HepG2 (cell line): ENCODE results near the gene HYAL1. TPM values are rescaled to one million over a fixed set of nuclear protein-coding genes. Genes with fewer than 3 reads are reported as not detected.
A peak's percentile ranks its signal among the peaks of the same experiment; 100 is the strongest.

ENCODE experiments used
- HDAC6 ChIP-seq: fragments of 200-600 bp; sonication (generic); IDR thresholded peaks from 2 replicates; pipeline ENCODE4 v1.7.0; 2017; ENCODE audit warnings: mild to moderate bottlenecking, antibody characterized with exemption, low read length, low read depth
- HOXA7 ChIP-seq: sonication (generic); formaldehyde crosslinking; IDR thresholded peaks from 2 replicates; pipeline ENCODE4 v1.8.1; 2022; ENCODE audit warnings: mild to moderate bottlenecking, missing genetic modification reagents, moderate library complexity
- KLF6 ChIP-seq: IDR thresholded peaks from 2 replicates; pipeline ENCODE4 v1.8.0; 2016; ENCODE audit warnings: missing biosample characterization, missing genetic modification reagents
- MTERF4 ChIP-seq: sonication (generic); formaldehyde crosslinking; IDR thresholded peaks from 2 replicates; pipeline ENCODE4 v1.8.0; 2023; ENCODE audit warnings: mild to moderate bottlenecking, missing genetic modification reagents
- NR1H2 ChIP-seq: sonication (generic); formaldehyde crosslinking; IDR thresholded peaks from 2 replicates; pipeline ENCODE4 v1.8.1; 2022; ENCODE audit warnings: low read depth, missing genetic modification reagents, borderline replicate concordance
- PAF1 ChIP-seq: IDR thresholded peaks from 2 replicates; pipeline ENCODE4 v1.6.1; 2016; ENCODE audit warnings: missing genetic modification reagents, missing compliant biosample characterization
- POLR2G ChIP-seq: fragments of 200-400 bp; formaldehyde crosslinking; IDR thresholded peaks from 2 replicates; pipeline ENCODE4 v1.6.1; 2018; ENCODE audit warnings: mild to moderate bottlenecking, low read depth, low read length, moderate library complexity
- PPARG ChIP-seq: conservative IDR thresholded peaks from 2 replicates; pipeline ENCODE4 v1.6.1; 2016; ENCODE audit warnings: missing biosample characterization, missing genetic modification reagents
- REPIN1 ChIP-seq: sonication (generic); formaldehyde crosslinking; IDR thresholded peaks from 2 replicates; pipeline ENCODE4 v1.8.0; 2022; ENCODE audit warnings: missing genetic modification reagents, low read depth, mild to moderate bottlenecking, borderline replicate concordance
- REST ChIP-seq, 2 experiments: IDR thresholded peaks; 2 replicates each; pipeline ENCODE4 v1.6.1; 2011 to 2012; ENCODE audit warnings: low read length in 2 of 2, borderline replicate concordance in 1 of 2, low read depth in 1 of 2, mild to moderate bottlenecking in 1 of 2, moderate library complexity in 1 of 2
- SOX13 ChIP-seq, 3 experiments: fragments of 450-650 bp in 1 of 3; sonication (generic) in 1 of 3; formaldehyde crosslinking in 1 of 3; IDR thresholded peaks in 2 of 3; conservative IDR thresholded peaks in 1 of 3; 2 replicates each; pipeline versions ENCODE4 v1.5.0 to v1.6.1; 2016 to 2020; ENCODE audit warnings: antibody characterized with exemption in 1 of 3, mild to moderate bottlenecking in 1 of 3, missing compliant biosample characterization in 1 of 3, missing genetic modification reagents in 1 of 3, moderate library complexity in 1 of 3
- SPEN ChIP-seq: sonication (generic); formaldehyde crosslinking; IDR thresholded peaks from 2 replicates; pipeline ENCODE4 v1.5.1; 2020; ENCODE audit warnings: low read depth, mild to moderate bottlenecking, missing genetic modification reagents
- TFAP4 ChIP-seq: sonication (generic); IDR thresholded peaks from 2 replicates; pipeline ENCODE4 v1.6.1; 2016; ENCODE audit warnings: low read depth, borderline replicate concordance
- WIZ ChIP-seq: sonication (generic); formaldehyde crosslinking; IDR thresholded peaks from 2 replicates; pipeline ENCODE4 v1.5.1; 2020; ENCODE audit warnings: mild to moderate bottlenecking, missing genetic modification reagents
- YY1 ChIP-seq: IDR thresholded peaks from 2 replicates; pipeline ENCODE4 v1.6.1; 2011; ENCODE audit warnings: low read length, low read depth, moderate library complexity, mild to moderate bottlenecking; ENCODE audit not compliant: insufficient read depth, insufficient replicate concordance
- ZNF10 ChIP-seq: sonication (generic); formaldehyde crosslinking; IDR thresholded peaks from 2 replicates; pipeline ENCODE4 v1.4.0; 2020; ENCODE audit warnings: mild to moderate bottlenecking, low read depth, missing genetic modification reagents, borderline replicate concordance
- ZNF331 ChIP-seq: sonication (generic); formaldehyde crosslinking; IDR thresholded peaks from 2 replicates; pipeline ENCODE4 v1.4.0; 2020; ENCODE audit warnings: missing genetic modification reagents
- ZNF670 ChIP-seq: sonication (generic); formaldehyde crosslinking; IDR thresholded peaks from 2 replicates; pipeline ENCODE4 v1.8.0; 2022; ENCODE audit warnings: mild to moderate bottlenecking, missing genetic modification reagents, borderline replicate concordance
- ZNF678 ChIP-seq: sonication (generic); formaldehyde crosslinking; IDR thresholded peaks from 2 replicates; pipeline ENCODE4 v1.4.0; 2020; ENCODE audit warnings: mild to moderate bottlenecking, missing genetic modification reagents
- ZSCAN31 ChIP-seq: sonication (generic); formaldehyde crosslinking; IDR thresholded peaks from 2 replicates; pipeline ENCODE4 v1.5.0; 2020; ENCODE audit warnings: low read depth, mild to moderate bottlenecking, missing genetic modification reagents
- polyA plus RNA-seq, 8 experiments: library from polyadenylated mRNA; depleted of rRNA in 3 of 8; stranded (reverse) in 7 of 8; unstranded in 1 of 8; fragments of >200 nt; fragmentation: Illumina TruSeq in 4 of 8; extraction: Trizol in 4 of 8; gene quantifications; 2 replicates each; pipeline versions ENCODE4 v1.2.1 to v1.2.3, GENCODE V29; 2011 to 2016; ENCODE audit warnings: low read depth in 4 of 8, missing spikeins in 1 of 8, mixed read lengths in 1 of 8; ENCODE audit not compliant: insufficient read depth in 1 of 8
- total RNA-seq, 5 experiments: library from RNA; depleted of rRNA; stranded (reverse); fragments of >200 nt; fragmentation: Illumina TruSeq; extraction: Trizol; gene quantifications; 2 replicates each; pipeline ENCODE4 v1.2.3, GENCODE V29; 2016; ENCODE audit warnings: low read depth in 1 of 5
- TF ChIP-seq, protein P1 (sequence below): sonication (generic); formaldehyde crosslinking; IDR thresholded peaks from 2 replicates; pipeline ENCODE4 v1.4.0; 2020; ENCODE audit warnings: mild to moderate bottlenecking, missing genetic modification reagents
- TF ChIP-seq, protein P2 (sequence below): sonication (generic); formaldehyde crosslinking; IDR thresholded peaks from 2 replicates; pipeline ENCODE4 v1.8.1; 2023; ENCODE audit warnings: mild to moderate bottlenecking, missing genetic modification reagents, borderline replicate concordance

Gene HYAL1
- total and polyA plus RNA-seq, 2 of the 13 experiments (the other 11 are each of a cell fraction or from before 2014, with no cell fraction given): 76.5 to 193 TPM

GRCh38 chr3:50350527-50351322 lies 47.4 kb upstream of the HYAL1 start, which contains the start of the genes CYB561D2 and NPRL2 (continued):
- 0 out of 2 replicates have a peak, but pooled peaks have one; percentile 90 for TF ChIP-seq NR1H2 (CRISPR knock-in tag)
- TF ChIP-seq ZNF678 (CRISPR knock-in tag): peak; percentile 61; the same call in 1 of the 2 replicates
- TF ChIP-seq PPARG (CRISPR knock-in tag): peak; percentile 74
- TF ChIP-seq REPIN1 (CRISPR knock-in tag): peak; percentile 89
- TF ChIP-seq HOXA7 (CRISPR knock-in tag): no peak
- peak; percentile 95 for TF ChIP-seq SPEN (CRISPR knock-in tag)
- peak; percentile 77; the same call in 1 of the 2 replicates for TF ChIP-seq WIZ
- TF ChIP-seq ZSCAN31 (CRISPR knock-in tag): peak; percentile 95
- TF ChIP-seq MTERF4 (CRISPR knock-in tag): peak; percentile 87; the same call in 1 of the 2 replicates
- TF ChIP-seq SOX13 (IDR thresholded peaks at IDR 0.05): 0 out of 2 replicates have a peak, but pooled peaks have one; percentile 11
- TF ChIP-seq SOX13 (CRISPR knock-in tag; conservative IDR thresholded peaks at IDR 0.05 in 1 of 2, IDR thresholded peaks at IDR 0.05 in 1 of 2): peak in 1 of 2 experiments; percentile 9; a peak in 2 of 4 replicates
- TF ChIP-seq KLF6 (CRISPR knock-in tag): peak; percentile 97
- no peak for TF ChIP-seq ZNF10 (CRISPR knock-in tag)
- peak; percentile 93 for TF ChIP-seq POLR2G
- TF ChIP-seq REST (IDR thresholded peaks at IDR 0.05; ENCODE audit: borderline replicate concordance in 1 of 2, low read depth in 1 of 2, low read length in 2 of 2): no peak
- TF ChIP-seq TFAP4: peak; percentile 83
- TF ChIP-seq ZNF331 (CRISPR knock-in tag): peak; percentile 73
- TF ChIP-seq YY1: peak; percentile 11
- TF ChIP-seq, protein P1, sequence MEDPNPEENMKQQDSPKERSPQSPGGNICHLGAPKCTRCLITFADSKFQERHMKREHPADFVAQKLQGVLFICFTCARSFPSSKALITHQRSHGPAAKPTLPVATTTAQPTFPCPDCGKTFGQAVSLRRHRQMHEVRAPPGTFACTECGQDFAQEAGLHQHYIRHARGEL (CRISPR knock-in tag): peak; percentile 97
- no peak for TF ChIP-seq HDAC6
- TF ChIP-seq, protein P2, sequence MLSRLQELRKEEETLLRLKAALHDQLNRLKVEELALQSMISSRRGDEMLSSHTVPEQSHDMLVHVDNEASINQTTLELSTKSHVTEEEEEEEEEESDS (CRISPR knock-in tag): peak; percentile 62; the same call in 1 of the 2 replicates
- TF ChIP-seq ZNF670 (CRISPR knock-in tag): peak; percentile 51; the same call in 1 of the 2 replicates
- TF ChIP-seq PAF1 (CRISPR knock-in tag): no peak
